ENCODE measurements around the gene PHACTR2.
"Not testable (repeated sequence)": the region's sequence is repeated elsewhere in the genome, so short reads cannot be mapped to it uniquely, and the experiment has no call there.

Gene PHACTR2

GRCh38 chr6:143656026-143656425 lies 21.7 kb upstream of the PHACTR2 start:
- H3K36me3 ChIP-seq (ENCODE audit: insufficient read depth, low read length): no peaks in the 10 kb centered on the region
- H2AFZ ChIP-seq (ENCODE audit: low read depth, low read length): no peak overlapping the region
- no peak overlapping the region for H3K4me3 ChIP-seq (ENCODE audit: low read length)
- H3K27me3 ChIP-seq (ENCODE audit: insufficient read depth, low read length): no peaks in the 10 kb centered on the region
- no peaks in the 10 kb centered on the region for H3K4me1 ChIP-seq (ENCODE audit: insufficient read depth, low read length)
- peaks cover 9% of the 10 kb centered on the region for H3K9me3 ChIP-seq (ENCODE audit: low read length)

- Histone ChIP-seq H2AFZ (ENCODE audit: low read depth, low read length) (no peak overlapping the region), H3K4me1 (ENCODE audit: insufficient read depth, low read length) (no peaks in the 10 kb centered on the region), H3K9me3 (ENCODE audit: low read length) (peaks cover 9% of the 10 kb centered on the region), H3K4me3 (ENCODE audit: low read length) (no peak overlapping the region), H3K27me3 (ENCODE audit: insufficient read depth, low read length) (no peaks in the 10 kb centered on the region), H3K36me3 (ENCODE audit: insufficient read depth, low read length) (no peaks in the 10 kb centered on the region)
These were observed 20.0 kb upstream of the PHACTR2 start for GRCh38 chr6:143657809-143658208.

- not testable (repeated sequence) for H2AFZ ChIP-seq (ENCODE audit: low read depth, low read length); H3K36me3 ChIP-seq (ENCODE audit: insufficient read depth, low read length); H3K4me3 ChIP-seq (ENCODE audit: low read length); H3K27me3 ChIP-seq (ENCODE audit: insufficient read depth, low read length); H3K9me3 ChIP-seq (ENCODE audit: low read length); H3K4me1 ChIP-seq (ENCODE audit: insufficient read depth, low read length)
These were observed 17.6 kb upstream of the PHACTR2 start for GRCh38 chr6:143660170-143660569.

GRCh38 chr6:143664171-143664570 lies 13.6 kb upstream of the PHACTR2 start:
- peaks cover 7% of the 10 kb centered on the region for H3K9me3 ChIP-seq (ENCODE audit: low read length)
- H3K4me3 ChIP-seq (ENCODE audit: low read length): no peak overlapping the region
- H2AFZ ChIP-seq (ENCODE audit: low read depth, low read length): no peak overlapping the region
- H3K27me3 ChIP-seq (ENCODE audit: insufficient read depth, low read length): no peaks in the 10 kb centered on the region
- H3K4me1 ChIP-seq (ENCODE audit: insufficient read depth, low read length): no peaks in the 10 kb centered on the region
- H3K36me3 ChIP-seq (ENCODE audit: insufficient read depth, low read length): no peaks in the 10 kb centered on the region

GRCh38 chr6:143666007-143666406 lies 11.8 kb upstream of the PHACTR2 start:
- not testable (repeated sequence) for H3K9me3 ChIP-seq (ENCODE audit: low read length); H3K36me3 ChIP-seq (ENCODE audit: insufficient read depth, low read length); H3K4me1 ChIP-seq (ENCODE audit: insufficient read depth, low read length); H2AFZ ChIP-seq (ENCODE audit: low read depth, low read length); H3K27me3 ChIP-seq (ENCODE audit: insufficient read depth, low read length); H3K4me3 ChIP-seq (ENCODE audit: low read length)

GRCh38 chr6:143669483-143669882 lies 8.3 kb upstream of the PHACTR2 start:
- not testable (repeated sequence) for H3K27me3 ChIP-seq (ENCODE audit: insufficient read depth, low read length); H3K9me3 ChIP-seq (ENCODE audit: low read length); H2AFZ ChIP-seq (ENCODE audit: low read depth, low read length); H3K4me1 ChIP-seq (ENCODE audit: insufficient read depth, low read length); H3K4me3 ChIP-seq (ENCODE audit: low read length); H3K36me3 ChIP-seq (ENCODE audit: insufficient read depth, low read length)

GRCh38 chr6:143673669-143674068 lies 4.1 kb upstream of the PHACTR2 start:
- no peaks in the 10 kb centered on the region for H3K9me3 ChIP-seq (ENCODE audit: low read length)

GRCh38 chr6:143674483-143675381 lies 3.0 kb upstream of the PHACTR2 start:
- H3K4me3 ChIP-seq (ENCODE audit: low read length): no peak overlapping the region
- no peaks in the 10 kb centered on the region for H3K36me3 ChIP-seq (ENCODE audit: insufficient read depth, low read length)
- H3K27me3 ChIP-seq (ENCODE audit: insufficient read depth, low read length): no peaks in the 10 kb centered on the region
- H3K4me1 ChIP-seq (ENCODE audit: insufficient read depth, low read length): peaks cover 19% of the 10 kb centered on the region
- no peak overlapping the region for H2AFZ ChIP-seq (ENCODE audit: low read depth, low read length)
- no peaks in the 10 kb centered on the region for H3K9me3 ChIP-seq (ENCODE audit: low read length)

More at GRCh38 chr6:143673669-143674068, 4.1 kb upstream of the PHACTR2 start:
- Histone ChIP-seq H2AFZ (ENCODE audit: low read depth, low read length) (no peak overlapping the region), H3K36me3 (ENCODE audit: insufficient read depth, low read length) (no peaks in the 10 kb centered on the region), H3K4me1 (ENCODE audit: insufficient read depth, low read length) (peaks cover 11% of the 10 kb centered on the region), H3K27me3 (ENCODE audit: insufficient read depth, low read length) (no peaks in the 10 kb centered on the region), H3K4me3 (ENCODE audit: low read length) (no peak overlapping the region)

GRCh38 chr6:143675382-143675900 lies 2.3 kb upstream of the PHACTR2 start:
- Histone ChIP-seq H3K27me3 (ENCODE audit: insufficient read depth, low read length) (no peaks in the 10 kb centered on the region), H3K9me3 (ENCODE audit: low read length) (no peaks in the 10 kb centered on the region), H2AFZ (ENCODE audit: low read depth, low read length) (no peak overlapping the region), H3K4me1 (ENCODE audit: insufficient read depth, low read length) (peaks cover 26% of the 10 kb centered on the region), H3K4me3 (ENCODE audit: low read length) (no peak overlapping the region), H3K36me3 (ENCODE audit: insufficient read depth, low read length) (no peaks in the 10 kb centered on the region)

GRCh38 chr6:143675946-143676345 lies 1.8 kb upstream of the PHACTR2 start:
- Histone ChIP-seq H3K36me3 (ENCODE audit: insufficient read depth, low read length) (no peaks in the 10 kb centered on the region), H3K9me3 (ENCODE audit: low read length) (no peaks in the 10 kb centered on the region), H3K27me3 (ENCODE audit: insufficient read depth, low read length) (no peaks in the 10 kb centered on the region), H2AFZ (ENCODE audit: low read depth, low read length) (no peak overlapping the region), H3K4me3 (ENCODE audit: low read length) (no peak overlapping the region), H3K4me1 (ENCODE audit: insufficient read depth, low read length) (peaks cover 29% of the 10 kb centered on the region)

- H3K9me3 ChIP-seq (ENCODE audit: low read length): no peaks in the 10 kb centered on the region
- no peak overlapping the region for H2AFZ ChIP-seq (ENCODE audit: low read depth, low read length)
- H3K4me1 ChIP-seq (ENCODE audit: insufficient read depth, low read length): peaks cover 29% of the 10 kb centered on the region
- H3K27me3 ChIP-seq (ENCODE audit: insufficient read depth, low read length): no peaks in the 10 kb centered on the region
- H3K36me3 ChIP-seq (ENCODE audit: insufficient read depth, low read length): no peaks in the 10 kb centered on the region
- H3K4me3 ChIP-seq (ENCODE audit: low read length): no peak overlapping the region
These were observed 1.2 kb upstream of the PHACTR2 start for GRCh38 chr6:143676437-143677045.

GRCh38 chr6:143677577-143677890 lies 231 bp upstream of the PHACTR2 start:
- Histone ChIP-seq H3K36me3 (ENCODE audit: insufficient read depth, low read length) (no peaks in the 10 kb centered on the region), H3K27me3 (ENCODE audit: insufficient read depth, low read length) (no peaks in the 10 kb centered on the region), H3K4me3 (ENCODE audit: low read length) (no peak overlapping the region), H2AFZ (ENCODE audit: low read depth, low read length) (peak overlapping the region; percentile 99), H3K9me3 (ENCODE audit: low read length) (no peaks in the 10 kb centered on the region), H3K4me1 (ENCODE audit: insufficient read depth, low read length) (peaks cover 29% of the 10 kb centered on the region)

- H3K4me1 ChIP-seq (ENCODE audit: insufficient read depth, low read length): peaks cover 23% of the 10 kb centered on the region
- peak overlapping the region; percentile 75 for H3K4me3 ChIP-seq (ENCODE audit: low read length)
- H2AFZ ChIP-seq (ENCODE audit: low read depth, low read length): peak overlapping the region; percentile 99
- no peaks in the 10 kb centered on the region for H3K36me3 ChIP-seq (ENCODE audit: insufficient read depth, low read length)
- no peaks in the 10 kb centered on the region for H3K9me3 ChIP-seq (ENCODE audit: low read length)
- H3K27me3 ChIP-seq (ENCODE audit: insufficient read depth, low read length): no peaks in the 10 kb centered on the region
These were observed 1.3 kb downstream of the PHACTR2 start for GRCh38 chr6:143679041-143679440.
